Upper lobe of left lung (tissue), 4 donors: Measurements from ENCODE around the gene RGS12.

Experiments
- POLR2A ChIP-seq, 4 donors: fragments of 450-650 bp; IDR thresholded peaks; one replicate each; pipeline ENCODE4 v1.5.1; 2016 to 2017; ENCODE audit warnings: antibody characterized with exemption in 4 of 4, mild to moderate bottlenecking in 2 of 4
- POLR2AphosphoS5 ChIP-seq, 2 donors: sonication (generic); formaldehyde crosslinking; IDR thresholded peaks; one replicate each; pipeline ENCODE4 v1.5.1; 2017; ENCODE audit warnings: antibody characterized with exemption in 2 of 2
- TF ChIP-seq, protein P1 (sequence below), 6 experiments: fragments of 450-650 bp in 4 of 6; fragments of 200-600 bp in 2 of 6; sonication (generic) in 2 of 6; IDR thresholded peaks; one replicate each; pipeline ENCODE4 v1.5.1; 2016 to 2019; ENCODE audit warnings: antibody characterized with exemption in 6 of 6

DNA sequence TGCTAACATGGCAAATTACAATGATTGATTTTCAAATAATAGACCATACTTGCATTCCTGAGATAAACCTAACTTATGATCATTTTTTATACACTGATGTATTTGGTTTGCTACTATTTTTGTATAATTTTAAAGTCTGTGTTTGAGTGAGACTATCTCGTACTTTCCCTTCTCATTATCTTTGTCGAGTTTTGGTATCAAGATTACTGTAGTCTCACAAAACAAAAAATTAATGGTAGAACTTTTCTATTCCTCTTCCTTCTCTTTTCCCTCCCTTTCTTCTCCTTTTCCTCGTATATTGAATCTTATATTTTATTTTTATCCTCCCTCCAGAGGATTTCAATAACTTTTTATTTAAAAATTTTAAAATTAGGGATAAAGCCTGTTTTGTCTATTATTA is 41.5 kb downstream of the RGS12 start:
- TF ChIP-seq, protein P1, sequence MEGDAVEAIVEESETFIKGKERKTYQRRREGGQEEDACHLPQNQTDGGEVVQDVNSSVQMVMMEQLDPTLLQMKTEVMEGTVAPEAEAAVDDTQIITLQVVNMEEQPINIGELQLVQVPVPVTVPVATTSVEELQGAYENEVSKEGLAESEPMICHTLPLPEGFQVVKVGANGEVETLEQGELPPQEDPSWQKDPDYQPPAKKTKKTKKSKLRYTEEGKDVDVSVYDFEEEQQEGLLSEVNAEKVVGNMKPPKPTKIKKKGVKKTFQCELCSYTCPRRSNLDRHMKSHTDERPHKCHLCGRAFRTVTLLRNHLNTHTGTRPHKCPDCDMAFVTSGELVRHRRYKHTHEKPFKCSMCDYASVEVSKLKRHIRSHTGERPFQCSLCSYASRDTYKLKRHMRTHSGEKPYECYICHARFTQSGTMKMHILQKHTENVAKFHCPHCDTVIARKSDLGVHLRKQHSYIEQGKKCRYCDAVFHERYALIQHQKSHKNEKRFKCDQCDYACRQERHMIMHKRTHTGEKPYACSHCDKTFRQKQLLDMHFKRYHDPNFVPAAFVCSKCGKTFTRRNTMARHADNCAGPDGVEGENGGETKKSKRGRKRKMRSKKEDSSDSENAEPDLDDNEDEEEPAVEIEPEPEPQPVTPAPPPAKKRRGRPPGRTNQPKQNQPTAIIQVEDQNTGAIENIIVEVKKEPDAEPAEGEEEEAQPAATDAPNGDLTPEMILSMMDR (IDR thresholded peaks at IDR 0.05), result no peak
- TF ChIP-seq POLR2A (IDR thresholded peaks at IDR 0.05) (no peak), POLR2AphosphoS5 (IDR thresholded peaks at IDR 0.05) (no peak)
